Omental fat pad (tissue), 4 donors: ENCODE data around the gene SPAG16. TPM values are rescaled to one million over a fixed set of nuclear protein-coding genes. Genes with fewer than 3 reads are reported as not detected.

Experiments
- ATAC-seq: fragments of 150-250 bp; one replicate; pipeline ENCODE4 v1.9.1; 2016; ENCODE audit warnings: mild to moderate bottlenecking, moderate library complexity; ENCODE audit not compliant: low FRiP score
- DNase-seq: peaks from one replicate; pipeline ENCODE4 v3.0.0-alpha.2; 2019; ENCODE audit warnings: low spot score
- CTCF ChIP-seq, 3 donors: fragments of 450-650 bp; IDR thresholded peaks; one replicate each; pipeline ENCODE4 v1.5.1; 2016 to 2017; ENCODE audit warnings: antibody characterized with exemption in 3 of 3, mild to moderate bottlenecking in 3 of 3, moderate library complexity in 2 of 3
- total RNA-seq, 4 donors: library from RNA; depleted of rRNA; stranded (reverse); fragments of >200 nt; gene quantifications; one replicate each; pipeline ENCODE4 v1.1.0, GENCODE V29; 2016

The SPAG16 gene
- total RNA-seq, 4 donors from 2014 or later: 11.1 to 29.5 (median 13.3) TPM

GRCh38 chr2:213751446-213751845 lies 467.2 kb downstream of the SPAG16 start:
- DNase-seq (no peak), ATAC-seq (no peak)
- TF ChIP-seq CTCF (IDR thresholded peaks at IDR 0.05): no peak

GRCh38 chr2:213752575-213752974 lies 468.3 kb downstream of the SPAG16 start:
- TF ChIP-seq CTCF (IDR thresholded peaks at IDR 0.05): no peak
- no peak for DNase-seq
- ATAC-seq: no peak

GRCh38 chr2:213757525-213757924 lies 473.3 kb downstream of the SPAG16 start:
- TF ChIP-seq CTCF (IDR thresholded peaks at IDR 0.05): no peak
- ATAC-seq: no peak

GRCh38 chr2:213763354-213763753 lies 479.1 kb downstream of the SPAG16 start:
- no peak for DNase-seq
- no peak for TF ChIP-seq CTCF (IDR thresholded peaks at IDR 0.05)
- no peak for ATAC-seq

More at GRCh38 chr2:213757525-213757924, 473.3 kb downstream of the SPAG16 start:
- DNase-seq: no peak

GRCh38 chr2:213763963-213764362 lies 479.7 kb downstream of the SPAG16 start:
- no peak for ATAC-seq
- no peak for TF ChIP-seq CTCF (IDR thresholded peaks at IDR 0.05)
- no peak for DNase-seq

- ATAC-seq: no peak
- no peak for TF ChIP-seq CTCF (IDR thresholded peaks at IDR 0.05)
- no peak for DNase-seq
These were observed 480.6 kb downstream of the SPAG16 start for GRCh38 chr2:213764849-213765248.

- ATAC-seq (no peak), DNase-seq (no peak)
- no peak for TF ChIP-seq CTCF (IDR thresholded peaks at IDR 0.05)
These were observed 481.8 kb downstream of the SPAG16 start for GRCh38 chr2:213766062-213766461.
